NT2/D1 (cell line): Measurements from ENCODE around the gene UNC13C.

ENCODE experiments used
- SUZ12 ChIP-seq: IDR thresholded peaks from 2 replicates; pipeline ENCODE4 v1.6.1; 2011; ENCODE audit not compliant: insufficient read length, insufficient read depth; ENCODE audit errors: extremely low read depth
- ZNF274 ChIP-seq: IDR thresholded peaks from 2 replicates; pipeline ENCODE4 v1.6.1; 2011; ENCODE audit warnings: mild to moderate bottlenecking, low read depth, low read length

DNA sequence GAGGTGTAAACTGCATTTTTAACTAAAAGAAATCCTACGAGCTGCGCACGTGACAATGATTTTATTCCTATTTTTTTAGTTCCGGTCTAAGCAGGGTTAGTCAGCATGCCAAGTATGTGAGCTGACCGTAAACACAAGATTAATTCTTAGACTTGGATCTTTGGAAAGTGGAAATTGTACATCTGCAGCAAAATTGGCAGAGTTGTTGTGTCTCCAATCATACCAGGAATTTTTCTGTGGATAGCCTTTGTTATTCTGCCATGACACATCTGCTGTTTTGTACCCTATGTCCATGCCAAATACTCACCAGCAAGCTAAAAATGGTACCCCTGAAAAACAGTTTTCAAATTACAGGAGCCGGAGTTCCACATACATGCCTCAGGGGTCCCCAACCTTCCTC lies 562.5 kb downstream of the UNC13C start:
- TF ChIP-seq ZNF274 (no peak), SUZ12 (no peak)
